HEK293 (cell line): ENCODE measurements around the gene TAF5.

Experiments
- CTCF ChIA-PET: fragments of 350-600 bp; formaldehyde crosslinking; extraction: SDS; loops from one replicate; lab custom pipeline; 2021; ENCODE audit warnings: antibody characterized with exemption; lab: Yijun Ruan, JAX
- POLR2A ChIA-PET: fragments of 300-600 bp; formaldehyde crosslinking; extraction: SDS; loops from one replicate; lab custom pipeline; 2020; ENCODE audit warnings: antibody characterized with exemption, inconsistent platforms; lab: Yijun Ruan, JAX
- H3K27ac ChIP-seq: fragments of 200-500 bp; sonication (Bioruptor generic); 2 replicates; pipeline ENCODE4 v1.5.1; 2014; ENCODE audit warnings: low read depth, low read length, control low read depth, inconsistent platforms; ENCODE audit errors: extremely low read depth
- H3K36me3 ChIP-seq, 2 experiments: fragments of 200-500 bp in 1 of 2; sonication (Bioruptor generic) in 1 of 2; 1 replicate in 1 of 2; 2 replicates in 1 of 2; pipeline ENCODE4 v1.5.1; 2014 to 2017; ENCODE audit warnings: inconsistent platforms in 2 of 2, low read length in 2 of 2; ENCODE audit not compliant: control insufficient read depth in 2 of 2, insufficient read depth in 1 of 2
- H3K4me1 ChIP-seq: fragments of 200-500 bp; sonication (Bioruptor generic); 2 replicates; pipeline ENCODE4 v1.5.1; 2014; ENCODE audit warnings: mild to moderate bottlenecking, low read length, inconsistent platforms; ENCODE audit not compliant: control insufficient read depth, insufficient read depth
- H3K4me3 ChIP-seq: 2 replicates; pipeline ENCODE4 v1.5.1; 2011; ENCODE audit warnings: low read depth, mild to moderate bottlenecking, control low read depth, low read length, moderate library complexity
- H3K9me3 ChIP-seq: fragments of 200-500 bp; sonication (Bioruptor generic); 2 replicates; pipeline ENCODE4 v1.5.1; 2014; ENCODE audit warnings: low read depth, low read length, inconsistent platforms; ENCODE audit not compliant: control insufficient read depth, insufficient read depth
- KLF16 ChIP-seq: fragments of 450-650 bp; formaldehyde crosslinking; IDR thresholded peaks from 2 replicates; pipeline ENCODE4 v1.5.1; 2017; ENCODE audit warnings: missing biosample characterization, missing genetic modification characterization
- TCF7L2 ChIP-seq: IDR thresholded peaks from 2 replicates; pipeline ENCODE4 v1.6.1; 2011; ENCODE audit warnings: low read depth, mild to moderate bottlenecking, inconsistent platforms, low read length, moderate library complexity, borderline replicate concordance
- ZBTB20 ChIP-seq: fragments of 450-650 bp; formaldehyde crosslinking; IDR thresholded peaks from 2 replicates; pipeline ENCODE4 v1.5.1; 2016; ENCODE audit warnings: missing biosample characterization, missing genetic modification characterization
- ZNF121 ChIP-seq: fragments of 450-650 bp; formaldehyde crosslinking; IDR thresholded peaks from 2 replicates; pipeline ENCODE4 v1.5.1; 2016; ENCODE audit warnings: missing biosample characterization, missing genetic modification characterization
- ZNF184 ChIP-seq: fragments of 450-650 bp; IDR thresholded peaks from 2 replicates; pipeline ENCODE4 v1.5.1; 2018; ENCODE audit warnings: missing biosample characterization, mild to moderate bottlenecking, missing genetic modification characterization
- ZNF274 ChIP-seq, 2 experiments: fragments of 200-500 bp in 1 of 2; fragments of 450-650 bp in 1 of 2; sonication (Bioruptor generic) in 1 of 2; formaldehyde crosslinking in 1 of 2; IDR thresholded peaks; 2 replicates each; pipeline versions ENCODE4 v1.5.1 to v1.6.1; 2014 to 2016; ENCODE audit warnings: borderline replicate concordance in 1 of 2, inconsistent platforms in 1 of 2, low read length in 1 of 2, missing biosample characterization in 1 of 2, missing genetic modification characterization in 1 of 2
- ZNF416 ChIP-seq: fragments of 450-650 bp; formaldehyde crosslinking; IDR thresholded peaks from 2 replicates; pipeline ENCODE4 v1.5.1; 2016; ENCODE audit warnings: missing biosample characterization, missing genetic modification characterization
- ZNF433 ChIP-seq: fragments of 450-650 bp; formaldehyde crosslinking; IDR thresholded peaks from 2 replicates; pipeline ENCODE4 v1.5.1; 2016; ENCODE audit warnings: missing biosample characterization, missing genetic modification characterization, low read depth
- ZNF473 ChIP-seq: fragments of 450-650 bp; formaldehyde crosslinking; IDR thresholded peaks from 2 replicates; pipeline ENCODE4 v1.5.1; 2017; ENCODE audit warnings: missing biosample characterization, missing genetic modification characterization
- ZSCAN23 ChIP-seq: fragments of 450-650 bp; formaldehyde crosslinking; IDR thresholded peaks from 2 replicates; pipeline ENCODE4 v1.5.1; 2016; ENCODE audit warnings: missing biosample characterization, missing genetic modification characterization

The TAF5 gene

GRCh38 chr10:103433858-103434257 is 66.1 kb downstream of the TAF5 start:
- ChIA-PET CTCF (interaction anchor here (0.7 to 1.3 kb wide), 4 partner anchors 18 to 76 kb away, joined by 3 to 6 read pairs (median 4); no protein-coding TSS in a partner anchor), POLR2A (no interaction called here)
- Histone ChIP-seq H3K9me3 (no peaks in the 10 kb centered on the region), H3K36me3 (peaks cover 52 to 90% of the 10 kb centered on the region in 2 experiments), H3K4me1 (no peaks in the 10 kb centered on the region), H3K4me3 (no peak overlapping the region), H3K27ac (no peak overlapping the region)
- TF ChIP-seq ZNF473 (tag by site-specific recombination) (no peak), ZNF121 (tag by site-specific recombination) (no peak), ZNF184 (no peak), KLF16 (tag by site-specific recombination) (no peak), ZNF274 (IDR thresholded peaks at IDR 0.05; ENCODE audit: low read length) (no peak), ZNF274 (tag by site-specific recombination; IDR thresholded peaks at IDR 0.05; ENCODE audit: borderline replicate concordance) (no peak), TCF7L2 (no peak), ZBTB20 (tag by site-specific recombination) (no peak), ZNF433 (no peak), ZNF416 (tag by site-specific recombination) (no peak), ZSCAN23 (no peak)
